ENCODE results near the gene CCDC47. TPM values are rescaled to one million over a fixed set of nuclear protein-coding genes. Genes with fewer than 3 reads are reported as not detected.
"Not testable (repeated sequence)": the region's sequence is repeated elsewhere in the genome, so short reads cannot be mapped to it uniquely, and the experiment has no call there.

The CCDC47 gene, protein sequence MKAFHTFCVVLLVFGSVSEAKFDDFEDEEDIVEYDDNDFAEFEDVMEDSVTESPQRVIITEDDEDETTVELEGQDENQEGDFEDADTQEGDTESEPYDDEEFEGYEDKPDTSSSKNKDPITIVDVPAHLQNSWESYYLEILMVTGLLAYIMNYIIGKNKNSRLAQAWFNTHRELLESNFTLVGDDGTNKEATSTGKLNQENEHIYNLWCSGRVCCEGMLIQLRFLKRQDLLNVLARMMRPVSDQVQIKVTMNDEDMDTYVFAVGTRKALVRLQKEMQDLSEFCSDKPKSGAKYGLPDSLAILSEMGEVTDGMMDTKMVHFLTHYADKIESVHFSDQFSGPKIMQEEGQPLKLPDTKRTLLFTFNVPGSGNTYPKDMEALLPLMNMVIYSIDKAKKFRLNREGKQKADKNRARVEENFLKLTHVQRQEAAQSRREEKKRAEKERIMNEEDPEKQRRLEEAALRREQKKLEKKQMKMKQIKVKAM
- 100 to 1,000 TPM in 2 of 3 donors, 10 to 100 TPM in 1; 87.7 to 116 (median 109) TPM for polyA plus RNA-seq (ENCODE audit: insufficient read length in 3 of 3)
- long read RNA-seq, donor 1, transcript CCDC47-201 (13 exons, 3,466 nt) = major isoform, 22 of 35 reads
- long read RNA-seq, donor 1, partial matches to known transcripts = 8 of 35 reads
- long read RNA-seq, donor 1, other reads (novel, unspliced or antisense) = 0 of 35 reads
- long read RNA-seq, donor 2, transcript CCDC47-201 (13 exons, 3,466 nt) = major isoform, 32 of 53 reads
- long read RNA-seq, donor 2, partial matches to known transcripts = 18 of 53 reads
- long read RNA-seq, donor 2, other reads (novel, unspliced or antisense) = 0 of 53 reads
- long read RNA-seq, donor 3, transcript CCDC47-201 (13 exons, 3,466 nt) = major isoform, 16 of 22 reads
- long read RNA-seq, donor 3, partial matches to known transcripts = 0 of 22 reads
- long read RNA-seq, donor 3, other reads (novel, unspliced or antisense) = 0 of 22 reads
- long read RNA-seq, donor 4, transcript CCDC47-201 (13 exons, 3,466 nt) = major isoform, 17 of 27 reads
- long read RNA-seq, donor 4, partial matches to known transcripts = 9 of 27 reads
- long read RNA-seq, donor 4, other reads (novel, unspliced or antisense) = 0 of 27 reads
- long read RNA-seq, donor 5, transcript CCDC47-201 (13 exons, 3,466 nt) = major isoform, 13 of 14 reads
- long read RNA-seq, donor 5, partial matches to known transcripts = 0 of 14 reads
- long read RNA-seq, donor 5, other reads (novel, unspliced or antisense) = 0 of 14 reads
- long read RNA-seq, donor 6, transcript CCDC47-201 (13 exons, 3,466 nt) = major isoform, 31 of 51 reads
- long read RNA-seq, donor 6, partial matches to known transcripts = 13 of 51 reads
- long read RNA-seq, donor 6, other reads (novel, unspliced or antisense) = 0 of 51 reads
- long read RNA-seq, donor 7, transcript CCDC47-201 (13 exons, 3,466 nt) = major isoform, 21 of 36 reads
- long read RNA-seq, donor 7, transcript CCDC47-206 (2 exons, 588 nt) = minor isoform, 5 of 36 reads
- long read RNA-seq, donor 7, partial matches to known transcripts = 6 of 36 reads
- long read RNA-seq, donor 7, other reads (novel, unspliced or antisense) = 0 of 36 reads
- long read RNA-seq, donor 8, transcript CCDC47-201 (13 exons, 3,466 nt) = major isoform, 5 of 6 reads
- long read RNA-seq, donor 8, partial matches to known transcripts = 0 of 6 reads
- long read RNA-seq, donor 8, other reads (novel, unspliced or antisense) = 0 of 6 reads
- long read RNA-seq, donor 9, transcript CCDC47-201 (13 exons, 3,466 nt) = major isoform, 29 of 75 reads
- long read RNA-seq, donor 9, partial matches to known transcripts = 29 of 75 reads
- long read RNA-seq, donor 9, other reads (novel, unspliced or antisense) = 11 of 75 reads
- long read RNA-seq, donor 10, transcript CCDC47-201 (13 exons, 3,466 nt) = major isoform, 18 of 69 reads
- long read RNA-seq, donor 10, partial matches to known transcripts = 46 of 69 reads
- long read RNA-seq, donor 10, other reads (novel, unspliced or antisense) = 0 of 69 reads
- long read RNA-seq, donor 11, transcript CCDC47-201 (13 exons, 3,466 nt) = major isoform, 18 of 22 reads
- long read RNA-seq, donor 11, partial matches to known transcripts = 0 of 22 reads
- long read RNA-seq, donor 11, other reads (novel, unspliced or antisense) = 0 of 22 reads
- long read RNA-seq, donor 12, transcript CCDC47-201 (13 exons, 3,466 nt) = major isoform, 32 of 56 reads
- long read RNA-seq, donor 12, partial matches to known transcripts = 19 of 56 reads
- long read RNA-seq, donor 12, other reads (novel, unspliced or antisense) = 0 of 56 reads
- long read RNA-seq, donor 13, transcript CCDC47-201 (13 exons, 3,466 nt) = major isoform, 11 of 49 reads
- long read RNA-seq, donor 13, partial matches to known transcripts = 33 of 49 reads
- long read RNA-seq, donor 13, other reads (novel, unspliced or antisense) = 0 of 49 reads
- long read RNA-seq, donor 14 = 0 reads
- long read RNA-seq, donor 15 = 0 reads
- long read RNA-seq, donor 16, transcript CCDC47-201 (13 exons, 3,466 nt) = major isoform, 23 of 43 reads
- long read RNA-seq, donor 16, partial matches to known transcripts = 15 of 43 reads
- long read RNA-seq, donor 16, other reads (novel, unspliced or antisense) = 0 of 43 reads

DNA sequence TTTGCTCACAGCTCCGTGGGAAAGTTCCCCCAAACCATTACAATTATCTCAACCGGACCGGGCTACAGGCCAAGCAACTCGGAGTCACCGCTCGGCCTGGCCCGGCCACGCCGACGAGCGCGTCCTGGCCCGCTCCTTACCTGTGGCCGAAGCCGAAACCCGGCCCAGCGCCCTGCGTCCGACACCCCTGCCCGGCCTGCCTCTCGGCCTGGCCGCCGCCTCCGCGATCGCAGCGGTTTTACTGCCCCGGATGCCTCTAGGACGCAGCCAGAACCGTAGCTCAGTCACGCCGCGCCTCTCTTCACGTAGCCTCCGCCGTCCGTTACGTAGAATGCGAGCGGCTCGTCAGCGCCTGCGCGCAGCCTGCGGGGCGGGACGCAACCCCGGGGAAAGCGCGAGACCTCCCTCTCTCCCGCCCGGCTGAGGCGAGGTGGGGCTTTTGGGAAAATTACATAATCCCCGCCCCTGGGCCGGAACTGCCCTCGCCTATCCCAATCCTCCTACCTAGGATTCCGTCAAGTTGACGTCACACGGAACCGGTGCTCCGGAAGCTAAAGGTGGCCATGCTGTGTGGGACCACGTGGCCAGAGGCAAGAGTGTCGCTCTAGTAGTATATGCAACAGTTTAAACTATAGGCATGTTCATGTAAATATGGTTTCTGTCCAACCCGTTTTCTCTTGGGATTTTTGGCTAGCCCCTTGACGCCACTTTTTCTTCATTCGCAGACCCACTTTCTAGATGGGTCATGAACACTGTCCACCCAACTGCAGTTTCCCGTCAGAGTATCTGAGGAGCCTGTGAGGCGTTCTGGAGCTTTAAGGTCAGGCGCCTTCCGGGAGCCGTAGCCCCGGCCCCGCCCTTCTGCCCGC lies at the start of gene CCDC47:
Gene CCDC47, minus strand, starts transcription at position 326 of the 869 bp plus-strand sequence. CDS start 7,422 bp downstream, outside the sequence.
- DNase-seq = peak; percentile 100

DNA sequence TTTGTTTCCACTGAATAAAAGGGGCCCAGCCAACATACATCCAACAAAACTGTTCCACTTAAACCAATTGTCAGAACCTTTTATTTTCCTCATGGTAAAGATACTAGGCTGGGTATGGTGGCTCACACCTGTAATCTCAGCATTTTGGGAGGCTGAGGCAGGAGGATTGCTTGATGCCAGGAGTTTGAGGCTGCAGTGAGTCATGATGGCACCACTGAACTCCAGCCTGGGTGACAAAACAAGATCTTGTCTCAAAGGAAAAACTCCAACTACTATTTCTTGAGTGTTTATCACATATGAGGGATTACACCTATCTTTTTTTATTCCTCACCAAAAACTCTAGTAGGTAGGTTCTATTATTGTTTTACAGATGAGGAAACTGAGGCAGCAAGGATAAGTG lies 49.1 kb upstream of the CCDC47 start:
- DNase-seq = no peak

GRCh38 chr17:63821804-63822203 lies 48.4 kb upstream of the CCDC47 start:
- DNase-seq = no peak

DNA sequence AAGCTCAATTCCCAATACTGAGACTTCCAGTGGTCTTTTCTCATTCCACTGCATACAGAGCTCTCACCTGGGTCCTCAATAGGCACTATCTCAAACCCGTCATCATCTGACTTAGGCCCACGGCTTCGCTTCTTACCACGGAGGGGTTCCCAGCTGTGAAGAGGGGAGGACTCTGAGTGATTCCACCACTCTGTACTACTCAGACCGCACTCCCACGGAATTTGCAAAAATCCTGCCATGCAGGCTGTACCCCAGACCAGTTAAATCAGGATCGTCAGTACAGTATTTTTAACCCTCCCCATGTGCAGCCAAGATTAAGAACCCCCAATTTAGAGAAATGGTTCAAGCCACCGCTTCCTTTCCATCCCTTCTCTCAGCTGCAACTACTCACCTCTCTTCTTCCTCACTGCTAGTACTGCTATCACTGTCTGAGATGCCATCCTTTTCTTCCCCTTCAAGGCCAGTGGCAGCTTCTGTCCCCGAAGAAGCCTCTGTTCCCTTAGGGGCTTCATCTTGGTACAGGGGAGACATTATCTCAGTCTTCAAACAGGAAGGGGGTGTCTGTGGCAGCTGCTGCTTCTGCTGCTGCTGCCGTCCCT lies 47.7 kb upstream of the CCDC47 start:
- DNase-seq = no peak

DNA sequence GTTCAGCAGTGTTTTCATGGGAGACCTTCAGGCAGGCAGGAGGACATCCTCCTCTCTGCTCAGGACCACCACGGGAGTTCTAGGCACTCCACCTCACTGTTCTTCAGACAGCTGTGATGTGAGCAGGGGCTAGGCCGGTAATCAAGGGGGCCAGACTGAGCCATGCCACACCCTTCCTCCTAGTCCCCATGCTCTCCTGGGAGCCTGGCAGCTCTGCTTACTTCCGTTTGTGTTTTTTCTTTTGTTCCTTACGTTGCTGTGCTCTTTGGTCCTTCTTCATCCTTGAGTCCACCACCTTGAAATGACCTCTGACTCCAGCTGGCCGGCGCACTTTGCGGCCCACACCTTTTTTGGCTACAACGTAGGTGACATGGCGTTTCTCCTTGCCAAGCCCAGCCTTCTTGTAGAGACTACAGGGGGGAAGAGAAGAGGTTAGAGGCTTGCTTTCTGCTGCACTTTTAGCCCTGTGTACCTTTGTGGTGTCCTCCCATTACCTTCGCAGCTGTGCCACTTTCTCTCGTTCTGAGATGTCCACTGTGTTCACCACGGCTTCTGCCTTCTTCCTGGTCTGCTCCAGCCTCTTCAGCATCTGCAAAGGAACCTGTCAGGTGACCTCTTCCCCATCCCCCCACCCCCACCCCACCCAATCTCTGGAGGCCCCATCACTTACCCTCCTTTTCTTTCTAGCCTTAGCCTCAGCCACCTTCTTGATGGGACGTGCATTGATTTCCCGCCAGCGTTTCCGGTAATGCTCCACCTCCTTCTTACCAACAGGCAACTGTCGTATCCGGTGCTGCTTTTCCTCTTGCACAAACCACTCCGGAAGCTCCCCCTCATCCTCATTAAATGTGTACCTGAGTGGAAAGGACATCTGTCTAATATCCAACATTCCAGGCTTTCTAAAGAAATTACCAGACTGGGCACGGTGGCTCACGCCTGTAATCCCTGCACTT lies 46.5 kb upstream of the CCDC47 start:
- no peak for DNase-seq

DNA sequence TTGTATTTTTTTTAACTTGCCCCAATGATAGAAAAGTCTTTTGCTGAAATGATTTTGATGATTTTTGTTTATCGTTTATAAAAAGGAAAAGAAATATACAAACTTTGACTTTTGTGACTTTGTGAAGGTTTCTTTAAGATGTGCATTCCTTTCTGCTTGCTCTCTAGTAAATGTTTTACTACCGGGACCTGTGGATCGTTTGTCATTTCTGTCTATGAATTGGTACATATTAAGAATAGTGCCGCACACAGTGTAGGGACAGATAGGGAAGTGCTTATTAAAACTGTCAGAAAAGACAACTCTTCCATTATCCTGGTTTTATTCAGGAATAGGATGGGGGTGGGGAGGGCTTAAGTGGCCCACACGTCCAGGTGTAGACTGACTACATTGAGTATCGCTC lies 45.7 kb upstream of the CCDC47 start:
- DNase-seq = no peak

GRCh38 chr17:63817736-63818385 lies 44.5 kb upstream of the CCDC47 start:
- no peak for DNase-seq

- DNase-seq = no peak
Observed at GRCh38 chr17:63816669-63817068, 43.3 kb upstream of the CCDC47 start.

- no peak for DNase-seq
Observed at GRCh38 chr17:63816123-63816522, 42.7 kb upstream of the CCDC47 start.

- DNase-seq = no peak
Observed at GRCh38 chr17:63809970-63810369, 36.6 kb upstream of the CCDC47 start.

GRCh38 chr17:63805591-63805990 lies 32.2 kb upstream of the CCDC47 start:
- DNase-seq = no peak

DNA sequence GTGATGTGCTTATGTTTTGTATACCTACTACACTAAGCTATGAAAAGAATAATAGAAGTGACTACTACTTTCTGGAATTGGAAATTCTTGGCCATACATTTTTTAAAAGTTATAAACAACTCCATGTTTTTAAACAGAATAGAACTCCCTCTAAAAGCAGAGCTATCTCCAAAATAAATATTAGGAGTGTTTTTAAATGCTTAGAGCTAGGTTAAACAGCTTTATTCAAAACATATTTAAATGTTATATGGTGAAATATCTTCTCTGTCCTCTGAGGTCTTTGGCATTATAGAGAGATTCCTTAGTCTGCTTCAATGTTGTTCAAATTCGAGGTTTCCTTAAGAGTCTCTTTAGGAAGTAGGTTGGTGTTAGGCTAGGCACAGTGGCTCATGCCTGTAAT lies 30.9 kb upstream of the CCDC47 start:
- DNase-seq = no peak

- DNase-seq = no peak
Observed at GRCh38 chr17:63800783-63801182, 27.4 kb upstream of the CCDC47 start.

GRCh38 chr17:63798572-63799106 lies 25.2 kb upstream of the CCDC47 start:
- no peak for DNase-seq

- not testable (repeated sequence) for DNase-seq
Observed at GRCh38 chr17:63796375-63796774, 23.0 kb upstream of the CCDC47 start.
